H1 (cell line): ENCODE results near the gene ABCF3. TPM values are rescaled to one million over a fixed set of nuclear protein-coding genes. Genes with fewer than 3 reads are reported as not detected.

ENCODE experiments used
- CTCF ChIA-PET: fragments of 300-600 bp; sonication (Branson Sonifier 250); formaldehyde crosslinking; loops from one replicate; lab custom pipeline; 2021; ENCODE audit not compliant: partially characterized antibody; lab: Charles Lee
- POLR2A ChIA-PET: fragments of 300-600 bp; sonication (Branson Sonifier 250); formaldehyde crosslinking; loops from one replicate; lab custom pipeline; 2021; ENCODE audit warnings: inconsistent platforms; ENCODE audit not compliant: partially characterized antibody; lab: Charles Lee
- DNase-seq, 2 experiments: peaks; one replicate each; pipeline versions ENCODE4 v3.0.0 to v3.0.0-alpha.2; 2010 to 2022; ENCODE audit warnings: low spot score in 2 of 2, low read depth in 1 of 2, mixed read lengths in 1 of 2
- FAIRE-seq: peaks from 2 replicates; lab custom pipeline; 2011; peaks lifted over from hg19 to GRCh38; lab: Jason Lieb, UNC
- H2AFZ ChIP-seq: 2 replicates; pipeline ENCODE4 v1.8.1; 2012; ENCODE audit warnings: low read length, inconsistent platforms
- H2AK5ac ChIP-seq: 2 replicates; pipeline ENCODE4 v1.6.1; 2013; ENCODE audit warnings: low read depth, low read length
- H2BK120ac ChIP-seq: replicated peaks from 2 replicates; pipeline ENCODE3; 2013; ENCODE audit warnings: low read depth, low read length, inconsistent platforms
- H2BK12ac ChIP-seq: 2 replicates; pipeline ENCODE4 v1.6.1; 2013; ENCODE audit warnings: low read depth, low read length
- H2BK15ac ChIP-seq: 2 replicates; pipeline ENCODE4 v1.6.1; 2013; ENCODE audit warnings: low read length
- H2BK20ac ChIP-seq: 2 replicates; pipeline ENCODE4 v1.6.1; 2013; ENCODE audit warnings: low read length
- H2BK5ac ChIP-seq: 2 replicates; pipeline ENCODE4 v1.6.1; 2013; ENCODE audit warnings: low read depth, low read length
- H3K14ac ChIP-seq: 2 replicates; pipeline ENCODE4 v1.6.1; 2013; ENCODE audit warnings: inconsistent platforms; ENCODE audit not compliant: insufficient read length
- H3K18ac ChIP-seq: 2 replicates; pipeline ENCODE4 v1.6.1; 2013; ENCODE audit warnings: low read length; ENCODE audit errors: extremely low read depth
- H3K23ac ChIP-seq: 2 replicates; pipeline ENCODE4 v1.6.1; 2013; ENCODE audit warnings: inconsistent platforms; ENCODE audit not compliant: insufficient read length
- H3K23me2 ChIP-seq: 2 replicates; pipeline ENCODE4 v1.6.1; 2013; ENCODE audit warnings: low read depth, low read length
- H3K27ac ChIP-seq: 2 replicates; pipeline ENCODE4 v1.6.1; 2011; ENCODE audit warnings: low read depth, low read length, inconsistent platforms
- H3K27me3 ChIP-seq, 4 experiments: replicated peaks in 1 of 4; 1 replicate in 1 of 4; 2 replicates in 3 of 4; pipeline versions ENCODE4 v1.6.1 to v1.8.1; 2011 to 2013; ENCODE audit warnings: low read length in 3 of 4, mild to moderate bottlenecking in 3 of 4, inconsistent platforms in 2 of 4, mixed read lengths in 2 of 4, moderate library complexity in 1 of 4; ENCODE audit not compliant: control insufficient read depth in 3 of 4, insufficient read depth in 3 of 4; ENCODE audit errors: extremely low read depth in 1 of 4
- H3K36me3 ChIP-seq, 4 experiments: 2 replicates each; pipeline versions ENCODE4 v1.6.1 to v1.8.1; 2011 to 2013; ENCODE audit warnings: mild to moderate bottlenecking in 4 of 4, low read length in 3 of 4, moderate library complexity in 2 of 4, control low read depth in 1 of 4, inconsistent platforms in 1 of 4; ENCODE audit not compliant: insufficient read depth in 4 of 4, control insufficient read depth in 2 of 4
- H3K4ac ChIP-seq: replicated peaks from 2 replicates; pipeline ENCODE3; 2013; ENCODE audit warnings: low read length, low read depth, mixed read lengths, inconsistent platforms; ENCODE audit not compliant: insufficient read length
- H3K4me1 ChIP-seq, 4 experiments: replicated peaks in 1 of 4; 1 replicate in 1 of 4; 2 replicates in 3 of 4; pipeline versions ENCODE4 v1.6.1 to v1.8.1; 2011 to 2013; ENCODE audit warnings: low read length in 3 of 4, inconsistent platforms in 2 of 4, mixed read lengths in 1 of 4; ENCODE audit not compliant: insufficient read depth in 4 of 4, control insufficient read depth in 3 of 4
- H3K4me2 ChIP-seq, 2 experiments: 2 replicates each; pipeline versions ENCODE4 v1.6.1 to v1.8.1; 2011 to 2013; ENCODE audit warnings: low read depth in 2 of 2, low read length in 2 of 2, control low read depth in 1 of 2, inconsistent platforms in 1 of 2, mild to moderate bottlenecking in 1 of 2; ENCODE audit not compliant: insufficient read depth in 1 of 2
- H3K4me3 ChIP-seq, 4 experiments: fragments of 200-600, 300-600 bp in 1 of 4; sonication (generic), shearing (Covaris generic), sonication (Bioruptor Twin) in 1 of 4; 2 replicates each; pipeline versions ENCODE4 v1.5.1 to v1.8.1; 2011 to 2016; ENCODE audit warnings: low read length in 4 of 4, low read depth in 3 of 4, control low read depth in 2 of 4, inconsistent platforms in 2 of 4, mild to moderate bottlenecking in 2 of 4, mixed read lengths in 1 of 4, moderate library complexity in 1 of 4; ENCODE audit not compliant: insufficient read depth in 2 of 4; ENCODE audit errors: extremely low read depth in 1 of 4
- H3K56ac ChIP-seq: replicated peaks from 2 replicates; pipeline ENCODE3; 2013; ENCODE audit warnings: low read depth, mild to moderate bottlenecking, mixed read lengths, low read length, inconsistent platforms; ENCODE audit not compliant: insufficient read length
- H3K79me1 ChIP-seq: 2 replicates; pipeline ENCODE4 v1.6.1; 2013; ENCODE audit warnings: low read depth, low read length, control low read depth
- H3K79me2 ChIP-seq, 2 experiments: 2 replicates each; pipeline versions ENCODE4 v1.6.1 to v1.8.1; 2012 to 2013; ENCODE audit warnings: low read length in 2 of 2, mild to moderate bottlenecking in 2 of 2, inconsistent platforms in 1 of 2; ENCODE audit not compliant: insufficient read depth in 2 of 2, control insufficient read depth in 1 of 2
- H3K9ac ChIP-seq, 4 experiments: replicated peaks in 1 of 4; 1 replicate in 1 of 4; 2 replicates in 3 of 4; pipeline versions ENCODE4 v1.6.1 to v1.8.1; 2011 to 2013; ENCODE audit warnings: low read depth in 3 of 4, low read length in 3 of 4, control low read depth in 2 of 4, mild to moderate bottlenecking in 2 of 4, moderate library complexity in 2 of 4, inconsistent platforms in 1 of 4; ENCODE audit errors: extremely low read depth in 1 of 4
- H3K9me3 ChIP-seq, 2 experiments: 2 replicates each; pipeline versions ENCODE4 v1.6.1 to v1.8.1; 2012 to 2013; ENCODE audit warnings: mild to moderate bottlenecking in 2 of 2, moderate library complexity in 2 of 2, control low read depth in 1 of 2, inconsistent platforms in 1 of 2, low read depth in 1 of 2, low read length in 1 of 2, mixed read lengths in 1 of 2; ENCODE audit not compliant: insufficient read depth in 2 of 2
- H4K20me1 ChIP-seq, 2 experiments: replicated peaks in 1 of 2; 2 replicates each; pipeline versions ENCODE3 to v1.8.1; 2011 to 2013; ENCODE audit warnings: inconsistent platforms in 2 of 2, low read length in 2 of 2, mild to moderate bottlenecking in 1 of 2; ENCODE audit not compliant: insufficient read depth in 2 of 2, control insufficient read depth in 1 of 2
- H4K5ac ChIP-seq: 2 replicates; pipeline ENCODE4 v1.6.1; 2013; ENCODE audit warnings: low read length, low read depth, mixed read lengths, inconsistent platforms; ENCODE audit not compliant: insufficient read length
- H4K8ac ChIP-seq: 2 replicates; pipeline ENCODE4 v1.8.0; 2013; ENCODE audit warnings: mild to moderate bottlenecking, moderate library complexity, low read length, inconsistent platforms; ENCODE audit not compliant: insufficient read depth; ENCODE audit errors: extremely low read depth
- H4K91ac ChIP-seq: replicated peaks from 2 replicates; pipeline ENCODE3; 2013; ENCODE audit warnings: low read length, mixed read lengths, inconsistent platforms; ENCODE audit not compliant: insufficient read length
- CHD1 ChIP-seq: IDR thresholded peaks from 2 replicates; pipeline ENCODE4 v1.6.1; 2012; ENCODE audit warnings: low read depth, low read length, improper control_type of control experiment
- CHD2 ChIP-seq: IDR thresholded peaks from 2 replicates; pipeline ENCODE4 v1.6.1; 2012; ENCODE audit warnings: low read length, improper control_type of control experiment
- POU5F1 ChIP-seq: IDR thresholded peaks from 2 replicates; pipeline ENCODE4 v1.6.1; 2011; ENCODE audit warnings: low read depth, mild to moderate bottlenecking, low read length, moderate library complexity
- SAP30 ChIP-seq: fragments of 300-600 bp; sonication (generic); IDR thresholded peaks from 2 replicates; pipeline ENCODE4 v1.7.1; 2012; ENCODE audit warnings: low read length, moderate library complexity, mild to moderate bottlenecking, inconsistent platforms; ENCODE audit not compliant: insufficient read depth, insufficient replicate concordance
- SIX5 ChIP-seq: IDR thresholded peaks from 2 replicates; pipeline ENCODE4 v1.6.1; 2011; ENCODE audit warnings: mild to moderate bottlenecking, low read depth, low read length
- WGBS, 2 experiments: shearing (Covaris generic) in 1 of 2; methylation state at CpG; one replicate each; pipeline versions ENCODE4 v1.1.6 to v1.1.7; 2013 to 2015; ENCODE audit warnings: low lambda C conversion rate in 2 of 2, mixed read lengths in 2 of 2, inconsistent platforms in 1 of 2, low coverage in 1 of 2, missing lambda C conversion rate in 1 of 2; ENCODE audit not compliant: insufficient replicate concordance in 2 of 2, insufficient coverage in 1 of 2, insufficient read length in 1 of 2; ENCODE audit errors: extremely low coverage in 1 of 2, missing lambda C conversion rate in 1 of 2; 5-methylcytosine and 5-hydroxymethylcytosine counted together
- polyA plus RNA-seq, 7 experiments: library from polyadenylated mRNA; depleted of rRNA in 3 of 7; stranded (reverse) in 5 of 7; unstranded in 2 of 7; fragments of >200 nt in 5 of 7; fragments of 200-250 nt in 2 of 7; gene quantifications; 1 replicate in 5 of 7; 2 replicates in 1 of 7; 4 replicates in 1 of 7; pipeline versions ENCODE4 v1.2.1 to v1.2.3, GENCODE V29; 2011 to 2013; ENCODE audit warnings: missing spikeins in 2 of 7, mixed read lengths in 2 of 7
- total RNA-seq: library from RNA; stranded (reverse); fragmentation: NEBNext Ultra II Directional; extraction: Animal tissue kit (Norgen Biotek cat#: 25700); gene quantifications from 2 replicates; pipeline ENCODE4 v1.2.1, GENCODE V29; 2021

ABCF3 gene
- total and polyA plus RNA-seq, 2 of the 8 experiments (the other 6 are each of a cell fraction or from before 2014, with no cell fraction given): 51.6 to 57.8 TPM

DNA sequence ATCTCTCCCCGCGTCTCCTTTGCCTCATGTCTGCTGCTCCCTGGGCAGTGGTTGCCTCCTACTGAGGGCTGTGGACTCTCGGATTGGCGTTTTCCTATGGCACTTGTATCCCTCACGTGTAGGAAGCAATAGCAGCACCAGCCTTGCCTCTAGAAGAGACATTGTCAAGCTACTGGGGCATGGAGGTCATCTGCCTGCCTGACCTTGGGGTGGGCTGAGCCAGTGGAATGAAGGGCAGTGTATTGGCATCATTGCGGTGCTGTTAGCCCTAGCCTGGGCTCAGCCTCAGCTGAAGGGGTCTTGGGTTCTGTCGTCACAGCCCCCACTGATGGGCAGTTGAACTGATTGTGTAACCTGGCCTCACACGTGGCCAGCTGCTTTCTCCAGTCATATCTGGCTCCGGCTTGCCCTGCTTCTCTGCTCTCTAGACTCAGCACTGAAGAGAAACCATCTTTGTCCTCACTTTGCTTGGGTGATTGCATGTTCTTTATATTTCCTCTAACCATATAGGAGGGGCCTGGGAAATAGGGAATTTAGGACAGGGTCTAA is 8.1 kb downstream of the ABCF3 start:
- H4K8ac ChIP-seq: no peak overlapping the region
- ChIA-PET POLR2A (interaction anchor here (1.2 to 5.4 kb wide), 2 partner anchors 8 to 29 kb away, joined by 3 to 18 read pairs; partner anchors contain the start of gene ABCF3), CTCF (interaction anchor here (0.8 to 1.9 kb wide), 5 partner anchors 10 to 99 kb away, joined by 3 to 9 read pairs (median 3); no protein-coding TSS in a partner anchor)
- no peak overlapping the region for H3K9ac ChIP-seq
- no peak overlapping the region for H2BK5ac ChIP-seq
- no peak overlapping the region for H2BK20ac ChIP-seq
- peaks cover 4 to 5% of the 10 kb centered on the region in 2 experiments for H4K20me1 ChIP-seq
- H3K27ac ChIP-seq: no peak overlapping the region
- no peak for TF ChIP-seq SIX5
- no peak for TF ChIP-seq CHD1
- no peak for TF ChIP-seq CHD2
- no peak for TF ChIP-seq POU5F1
- no peak for TF ChIP-seq SAP30
- no peaks in the 10 kb centered on the region for H3K79me2 ChIP-seq
- H3K56ac ChIP-seq: no peak overlapping the region
- H3K23me2 ChIP-seq: no peaks in the 10 kb centered on the region
- no peak overlapping the region for H3K14ac ChIP-seq
- WGBS, 2 experiments: 87% methylated on average over 9 of the region's 9 CpGs; no CpG with 5 or more reads in 1 of the 2 experiments
- peaks cover 14 to 56% (median 34%) of the 10 kb centered on the region in 4 experiments for H3K36me3 ChIP-seq
- H3K4me3 ChIP-seq: no peak overlapping the region
- DNase-seq (no peak), FAIRE-seq (no peak)
- H3K27me3 ChIP-seq: no peaks in the 10 kb centered on the region
- no peak overlapping the region for H3K18ac ChIP-seq
- no peak overlapping the region for H3K4ac ChIP-seq
- H4K5ac ChIP-seq: no peak overlapping the region
- no peak overlapping the region for H3K4me2 ChIP-seq
- H2AK5ac ChIP-seq: no peak overlapping the region
- no peaks in the 10 kb centered on the region; a peak in 1 of 4 replicates for H3K9me3 ChIP-seq
- H3K79me1 ChIP-seq: no peaks in the 10 kb centered on the region
- H2BK15ac ChIP-seq: no peak overlapping the region
- no peaks in the 10 kb centered on the region for H3K4me1 ChIP-seq
- H2BK120ac ChIP-seq: no peak overlapping the region
- no peak overlapping the region for H2BK12ac ChIP-seq
- H2AFZ ChIP-seq: no peak overlapping the region
- H4K91ac ChIP-seq: no peak overlapping the region
- no peak overlapping the region for H3K23ac ChIP-seq
